ENCODE data around the gene RNF146.
"Not testable (repeated sequence)": the region's sequence is repeated elsewhere in the genome, so short reads cannot be mapped to it uniquely, and the experiment has no call there.

RNF146 gene

DNA sequence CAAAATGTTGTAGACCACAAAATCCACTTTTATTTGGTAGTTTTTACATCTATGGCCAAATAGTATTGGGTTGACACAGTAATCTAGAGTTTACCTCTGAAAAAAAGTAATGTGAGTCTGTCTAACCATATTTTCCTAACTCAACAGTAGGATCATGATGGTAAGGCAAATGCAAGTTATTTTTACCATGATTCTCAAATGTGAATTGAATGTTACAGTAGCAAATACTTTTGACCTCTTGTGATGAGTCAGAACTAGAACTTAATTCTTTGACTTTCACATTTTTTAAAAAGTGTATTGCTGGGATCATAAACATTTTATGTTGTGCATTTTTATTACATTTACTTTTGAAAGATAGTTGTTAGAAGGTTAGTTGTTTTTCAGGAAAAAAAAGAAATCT, 22.0 kb downstream of the RNF146 start:
- DNase-seq: no peak

DNA sequence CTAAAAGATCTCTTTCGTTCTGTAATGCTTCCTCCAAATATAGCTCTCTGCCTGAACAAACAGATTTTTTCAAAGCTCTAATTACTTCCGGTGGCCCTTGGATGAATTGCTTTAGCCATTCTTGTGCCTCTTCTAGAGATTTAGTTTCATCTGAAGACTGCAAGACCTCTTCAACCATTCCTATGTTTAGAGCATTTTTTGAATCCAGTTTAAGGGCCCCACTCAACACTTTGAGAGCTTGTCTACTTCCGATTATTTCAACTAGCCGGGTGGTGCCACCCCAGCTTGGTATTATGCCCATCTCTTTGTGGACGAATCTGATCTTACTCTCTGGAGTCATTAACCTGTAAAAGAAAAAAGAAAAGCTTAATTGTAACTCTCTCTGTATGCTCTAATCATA, 23.3 kb downstream of the RNF146 start:
- DNase-seq: no peak

DNA sequence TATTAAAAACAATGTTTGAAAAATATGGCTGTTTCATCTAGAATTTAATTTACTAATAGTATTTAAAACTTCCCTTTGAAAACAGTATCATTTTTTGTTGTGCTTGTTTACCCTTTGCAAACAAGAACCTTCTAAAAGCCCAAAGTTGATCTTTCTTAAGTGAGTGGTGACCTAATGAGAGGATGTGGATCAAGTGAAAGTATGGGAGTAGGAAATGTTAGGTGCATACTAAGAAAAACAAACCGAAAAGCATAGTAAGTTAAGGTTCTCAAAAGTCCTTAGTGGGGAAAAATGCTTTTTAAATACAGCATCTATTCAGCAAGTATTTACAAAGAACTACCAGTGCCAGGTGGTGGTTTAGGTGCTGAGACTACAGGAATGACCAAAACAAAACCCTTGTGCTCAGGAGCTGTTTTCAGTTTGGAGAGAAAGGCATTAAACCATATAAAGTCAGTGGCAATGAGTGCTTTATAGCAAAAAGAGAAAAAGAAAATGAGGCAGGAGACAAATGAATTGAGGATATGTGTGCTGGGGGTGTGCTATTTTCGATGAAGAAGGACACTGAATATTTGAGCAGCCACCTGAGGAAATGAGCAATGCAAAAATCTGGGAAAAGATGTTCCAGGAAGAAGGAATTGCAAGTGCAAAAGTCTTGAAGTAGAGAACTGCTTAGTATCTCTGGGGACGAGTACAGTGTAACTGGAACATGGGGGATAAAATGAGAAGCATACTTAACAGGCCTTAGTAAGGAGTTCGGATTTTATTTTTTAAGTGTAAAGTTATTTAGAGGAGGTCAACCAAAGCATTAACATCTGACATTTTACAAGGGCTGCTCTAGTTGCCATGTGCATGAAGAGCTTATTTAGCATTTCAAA, 24.0 kb downstream of the RNF146 start:
- no peak for DNase-seq

DNA sequence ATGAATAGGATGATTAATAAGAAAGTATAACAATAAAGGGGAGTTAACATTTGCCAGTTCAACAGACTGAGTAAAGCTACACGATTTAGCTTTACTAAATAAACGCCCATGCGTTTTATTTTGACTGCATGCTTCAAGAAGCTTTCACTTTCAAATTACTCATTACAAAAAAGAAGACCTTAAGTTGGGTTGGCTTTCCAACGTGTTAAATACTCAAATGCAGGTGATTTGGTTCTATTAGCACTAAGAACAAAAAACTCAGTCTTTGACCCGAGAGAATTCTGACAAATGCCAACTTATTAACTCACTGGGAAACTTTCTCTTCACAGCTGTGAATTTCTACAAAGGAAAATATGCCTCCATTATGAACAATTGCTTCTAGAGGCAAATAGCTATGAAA, 24.8 kb downstream of the RNF146 start:
- DNase-seq: no peak

DNA sequence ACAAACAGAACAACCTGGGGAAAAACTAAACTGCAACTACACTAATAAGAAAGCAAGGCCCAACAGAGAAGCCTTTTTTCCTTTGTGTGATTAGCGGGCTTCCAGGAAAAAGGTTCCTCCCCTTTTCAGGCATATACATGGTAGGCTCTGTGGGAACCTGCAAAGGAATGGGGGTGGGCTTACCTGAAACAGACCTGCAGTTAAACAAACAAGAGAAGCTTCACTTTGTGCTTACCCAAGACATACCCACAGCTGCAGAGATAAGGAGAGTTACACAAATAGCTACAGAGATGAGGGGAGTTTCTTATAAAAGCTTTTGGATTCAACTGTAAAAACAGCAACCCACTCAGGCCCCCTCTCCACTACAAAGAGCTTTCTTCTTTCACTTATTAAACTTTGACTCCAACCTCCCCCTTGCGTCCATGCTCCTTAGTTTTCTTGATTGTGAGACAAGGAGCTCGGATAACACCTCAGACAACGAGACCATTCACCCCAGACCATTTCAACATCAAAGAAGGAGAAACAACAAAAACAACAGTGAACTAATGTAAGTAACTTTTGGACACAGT, 30.9 kb downstream of the RNF146 start:
- DNase-seq: no peak

DNA sequence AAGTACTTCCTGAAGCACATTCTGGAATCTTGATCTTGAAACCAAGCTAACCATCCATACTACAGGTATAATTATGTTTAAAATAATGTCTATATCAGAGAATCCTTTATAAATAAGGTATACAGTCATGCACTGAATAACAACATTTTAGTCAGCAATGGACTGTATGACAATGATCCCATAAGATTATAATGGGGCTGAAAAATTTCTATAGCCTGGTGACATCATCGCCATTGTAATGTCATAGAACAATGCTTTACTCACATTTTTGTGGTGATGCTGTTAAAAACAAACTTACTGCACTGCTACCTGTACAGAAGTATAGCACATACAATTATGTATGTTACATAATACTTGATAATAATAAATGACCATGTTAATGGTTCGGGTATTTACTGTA, 31.8 kb downstream of the RNF146 start:
- DNase-seq: no peak

DNA sequence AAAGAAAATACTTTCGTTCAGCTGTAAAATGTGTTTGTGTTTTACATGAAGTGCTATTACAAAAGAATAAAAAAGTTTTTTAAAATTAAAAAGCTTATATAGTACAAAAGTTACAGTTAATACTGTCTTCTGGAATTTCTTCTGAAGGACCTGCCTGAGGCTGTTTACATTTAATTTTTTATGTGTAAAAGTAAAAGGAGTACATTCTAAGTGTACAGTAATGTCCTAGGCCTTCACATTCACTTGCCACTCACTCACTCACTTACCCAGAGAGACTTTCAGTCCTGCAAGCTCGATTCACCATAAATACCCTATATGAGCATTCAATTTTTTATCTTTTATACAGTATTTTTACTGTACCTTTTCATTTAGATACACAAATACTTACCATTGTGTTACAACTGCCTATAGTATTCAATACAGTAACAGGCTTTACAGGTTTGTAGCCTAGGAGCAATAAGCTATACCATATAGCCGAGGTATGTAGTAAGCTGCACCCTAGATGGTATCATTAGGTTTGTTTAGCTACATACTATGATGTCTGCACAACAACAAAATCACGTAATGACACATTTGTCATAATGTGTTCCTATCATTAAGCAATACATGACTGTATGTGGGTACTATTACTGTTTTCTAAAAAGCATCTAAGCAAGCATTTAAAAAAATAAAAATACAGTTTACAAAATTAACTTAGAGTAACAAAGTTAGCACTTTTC, 33.0 kb downstream of the RNF146 start:
- no peak for DNase-seq

DNA sequence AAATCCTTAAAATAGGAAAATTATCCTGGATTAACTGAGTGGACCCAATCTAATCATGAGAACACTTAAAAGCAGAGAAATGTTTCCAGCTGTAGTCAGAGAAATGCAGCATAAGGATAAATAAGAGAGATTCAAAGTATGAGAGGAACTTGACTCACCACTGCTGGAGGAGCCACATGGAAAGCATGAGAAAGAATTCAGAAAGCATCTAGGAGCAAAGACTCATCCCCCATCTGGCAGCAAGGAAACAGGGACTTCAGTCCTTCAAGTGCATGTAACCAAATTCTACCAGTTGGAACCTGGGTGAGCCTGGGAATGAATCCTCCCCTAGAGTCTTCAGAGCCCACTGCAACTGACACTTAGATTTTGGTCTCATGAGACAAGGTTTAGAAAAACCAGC, 33.7 kb downstream of the RNF146 start:
- DNase-seq: no peak

DNA sequence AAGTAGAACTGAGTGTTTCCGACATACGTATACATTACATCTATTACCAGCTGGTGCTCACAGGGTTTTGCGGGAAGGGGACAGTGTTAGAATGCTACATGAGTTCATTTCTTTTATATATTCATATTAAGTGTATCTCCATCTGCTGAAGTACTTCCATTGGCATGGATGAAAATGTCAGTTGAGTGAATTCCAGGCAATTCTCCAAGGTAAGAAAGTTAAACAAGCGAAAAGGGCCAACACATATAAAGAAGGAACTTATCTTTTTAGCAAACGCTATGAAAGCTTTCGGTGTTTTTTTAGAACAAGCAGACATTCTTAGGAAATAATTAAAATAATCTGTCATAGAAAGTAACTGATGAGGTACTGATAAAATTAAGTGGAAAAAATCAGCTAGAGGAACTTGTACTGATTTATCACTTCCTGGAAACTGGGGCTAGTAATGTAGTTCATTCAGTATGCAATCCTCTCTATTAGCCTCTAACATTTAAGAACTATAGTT, 34.6 kb downstream of the RNF146 start:
- DNase-seq: no peak

DNA sequence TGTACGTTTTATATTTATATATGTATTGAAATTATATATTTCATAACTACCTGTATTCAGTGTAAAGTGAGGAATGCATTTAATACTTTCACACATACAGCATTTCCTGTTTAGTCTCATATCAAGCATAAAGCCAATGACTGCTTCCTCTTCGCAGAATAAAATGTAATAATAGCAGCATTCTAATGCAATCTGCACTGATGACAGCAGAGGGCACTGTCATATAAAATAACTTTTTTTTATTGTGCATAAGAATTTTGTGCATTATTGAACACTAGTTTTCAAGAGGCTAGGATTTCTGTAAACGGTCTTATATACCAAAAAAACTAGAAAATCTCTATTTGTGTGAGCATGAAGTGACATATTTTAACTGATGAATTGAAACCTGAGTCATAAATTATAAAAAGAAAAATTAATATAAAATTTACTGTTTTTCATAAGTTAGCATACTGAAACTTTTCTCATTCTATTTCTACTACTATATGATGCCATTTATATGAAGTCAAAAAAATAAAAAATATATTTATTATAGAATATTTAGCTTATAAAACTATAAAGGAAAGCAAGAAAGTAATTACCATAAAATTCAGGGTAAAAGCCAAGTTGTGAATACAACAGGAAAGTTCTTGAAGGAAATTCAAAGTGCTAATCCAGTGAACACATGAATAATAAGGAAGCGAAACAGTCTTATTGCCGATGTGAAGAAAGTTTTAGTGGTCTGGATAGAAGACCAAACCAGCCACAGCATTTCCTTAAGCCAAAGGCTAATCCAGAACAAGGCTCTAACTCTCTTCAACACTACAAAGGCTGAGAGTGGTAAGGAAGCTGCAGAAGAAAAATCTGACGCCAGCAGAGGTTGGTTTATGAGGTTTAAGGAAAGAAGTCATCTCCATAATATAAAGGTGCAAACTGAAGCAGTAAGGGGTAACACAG, 36.3 kb downstream of the RNF146 start:
- peak in 3 of 4 experiments; percentile 2 to 13 (median 5) for DNase-seq

DNA sequence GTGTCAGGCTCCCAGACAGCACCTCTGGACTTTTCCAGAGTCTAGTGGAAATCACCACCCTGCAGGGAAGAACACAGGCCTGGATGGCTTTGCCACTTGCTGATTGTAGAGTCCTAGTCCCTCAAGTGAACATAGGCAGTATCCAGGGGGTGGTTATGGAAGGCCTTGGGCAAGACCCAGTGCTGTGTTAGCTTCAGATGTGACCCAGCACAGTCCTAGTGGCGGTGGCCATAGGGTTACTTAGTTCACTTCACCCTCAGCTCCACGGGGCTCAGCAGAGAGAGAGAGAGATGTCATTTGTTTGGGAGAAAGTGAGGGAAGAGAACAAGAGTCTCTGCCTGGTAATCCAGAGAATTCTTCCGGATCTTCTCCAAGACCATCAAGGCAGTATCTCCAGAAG, 37.3 kb downstream of the RNF146 start:
- no peak for DNase-seq

DNA sequence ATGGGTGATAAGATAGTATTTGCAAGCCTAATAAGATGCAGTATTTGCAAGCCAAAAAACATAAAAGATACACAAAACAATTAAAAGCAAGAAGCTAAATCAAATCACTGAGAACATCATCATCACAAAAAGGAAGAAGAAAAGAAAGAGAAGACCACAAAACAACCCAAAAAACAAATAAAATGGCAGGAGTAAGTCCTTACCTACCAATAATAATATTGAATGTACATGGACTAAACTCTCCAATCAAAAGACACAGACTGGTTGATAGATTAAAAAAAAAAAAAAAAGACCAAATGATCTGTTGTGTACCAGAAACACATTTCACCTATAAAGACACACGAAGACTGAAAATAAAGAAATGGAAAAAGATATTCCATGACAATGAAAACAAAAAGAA, 39.1 kb downstream of the RNF146 start:
- DNase-seq: no peak

DNA sequence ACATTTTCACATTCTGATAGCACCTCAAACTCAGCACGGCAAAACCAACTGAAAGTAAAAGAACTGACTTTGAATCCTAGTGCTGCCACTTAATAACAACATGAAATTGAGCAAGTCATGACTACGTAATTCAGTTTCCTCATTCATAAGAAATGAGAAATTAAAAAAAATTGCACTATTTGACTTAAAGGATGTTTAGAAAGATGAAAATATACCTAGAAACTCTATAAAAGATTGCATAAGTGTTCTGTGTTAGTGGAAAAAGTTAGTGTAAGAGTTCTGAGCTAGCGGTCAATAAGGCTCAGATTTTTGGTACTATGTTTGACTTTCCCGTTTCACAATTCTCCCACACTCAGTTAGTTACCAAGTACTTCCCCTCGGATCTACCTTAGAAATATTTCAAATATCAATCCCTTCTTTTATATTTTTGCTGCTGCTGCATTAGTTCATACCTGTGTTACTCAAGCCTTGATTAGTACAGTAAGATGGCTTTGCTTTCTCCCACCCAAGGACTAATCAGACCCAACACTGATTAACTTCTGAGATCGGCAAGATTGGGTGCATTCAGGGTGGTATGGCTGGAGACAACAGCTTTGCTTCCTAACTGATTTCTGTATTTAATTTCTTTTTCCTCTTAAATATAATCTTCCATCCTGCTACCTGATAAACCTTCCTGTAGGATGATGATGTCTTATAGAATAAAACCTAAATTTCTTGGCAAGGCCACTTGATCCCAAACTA, 50.9 kb downstream of the RNF146 start:
- DNase-seq: no peak

DNA sequence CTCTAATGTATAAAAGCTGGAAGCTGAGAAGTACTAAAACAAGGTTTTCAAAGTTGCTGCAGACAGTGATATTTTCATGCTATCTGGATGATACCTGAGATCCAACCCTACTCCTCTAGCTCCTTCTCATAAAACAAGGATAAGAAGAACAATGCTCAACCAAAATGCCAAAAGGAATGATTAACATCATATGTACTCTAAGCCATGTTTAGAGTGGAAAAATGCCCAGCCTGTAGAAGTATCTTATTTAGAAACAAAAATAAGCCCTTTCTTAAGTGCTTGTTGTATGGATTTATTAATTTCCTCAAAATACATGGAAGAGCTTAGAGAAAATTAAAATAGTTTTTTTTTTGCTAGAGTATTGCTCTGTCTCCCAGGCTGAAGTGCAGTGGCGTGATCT, 53.0 kb downstream of the RNF146 start:
- DNase-seq: no peak

DNA sequence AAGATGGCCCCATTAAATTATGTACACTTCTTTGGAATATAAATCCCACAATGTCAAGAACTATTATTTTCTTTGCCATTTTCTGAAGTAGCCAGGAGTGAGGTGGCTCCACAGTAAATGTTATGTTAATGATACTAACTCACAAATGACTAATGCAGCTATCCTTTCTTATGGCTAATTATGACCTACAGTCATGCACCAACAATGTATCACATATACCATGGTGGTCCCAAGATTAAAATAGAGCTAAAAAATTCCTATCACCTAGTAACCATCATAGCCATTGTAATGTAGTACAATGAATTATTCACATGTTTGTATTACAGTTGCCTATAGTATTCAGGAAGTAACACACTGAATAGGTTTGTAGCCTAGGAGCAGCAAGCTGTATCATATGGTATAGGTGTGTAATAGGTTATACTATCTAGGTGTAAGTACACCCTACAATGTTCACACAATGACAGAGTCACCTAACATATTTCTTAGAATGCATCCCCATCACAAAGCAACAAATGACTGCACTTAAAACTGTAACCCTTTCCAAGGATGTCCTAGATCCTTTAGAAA, 61.5 kb downstream of the RNF146 start:
- no peak for DNase-seq

DNA sequence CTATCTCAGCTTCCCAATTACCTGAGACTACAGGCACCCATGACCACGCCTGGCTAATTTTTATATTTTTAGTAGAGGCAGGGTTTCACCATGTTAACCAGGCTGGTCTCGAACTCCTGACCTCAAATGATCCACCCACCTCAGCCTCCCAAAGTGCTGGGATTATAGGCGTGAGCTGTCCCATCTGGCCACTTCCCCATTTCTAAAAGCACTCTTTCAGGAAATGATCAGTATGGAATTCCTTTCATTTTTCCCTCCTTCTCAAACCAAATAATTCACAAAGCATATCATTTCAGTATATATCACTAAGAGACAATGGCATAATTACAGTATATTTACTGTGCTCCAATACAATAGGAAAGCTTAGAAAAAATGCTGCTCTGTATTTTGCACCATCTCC, 64.6 kb downstream of the RNF146 start:
- not testable (repeated sequence) for DNase-seq

DNA sequence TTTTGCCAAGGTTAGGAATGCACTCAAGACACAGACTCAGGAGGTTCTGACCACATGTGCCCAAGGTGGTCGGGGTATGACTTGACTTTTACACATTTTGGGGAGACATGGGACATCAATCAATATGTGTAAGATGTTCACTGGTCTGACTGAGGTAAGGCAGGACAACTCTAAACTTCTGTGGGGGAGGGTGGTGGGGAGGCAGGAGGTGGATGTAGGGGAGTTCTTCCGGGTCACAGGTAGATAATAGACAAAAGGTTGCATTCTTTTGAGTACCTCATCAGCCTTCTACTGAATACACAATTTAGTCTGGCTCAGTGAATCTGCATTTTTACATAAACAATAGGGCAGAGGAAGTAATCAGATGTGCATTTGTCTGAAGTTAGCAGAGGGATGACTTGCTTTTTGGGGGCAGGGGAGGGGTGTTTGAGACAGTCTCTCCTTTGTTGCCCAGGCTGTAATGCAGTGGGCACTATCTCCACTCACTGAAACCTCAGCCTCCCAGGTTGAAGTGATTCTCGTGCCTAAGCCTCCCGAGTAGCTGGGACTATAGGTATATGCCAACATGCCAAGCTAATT, 65.8 kb downstream of the RNF146 start:
- no peak for DNase-seq

All from activated CD4-positive, CD25-positive, alpha-beta regulatory T cell (primary cell).